NT2/D1 (cell line): ENCODE measurements around the gene C13orf42.

Experiments used
- SUZ12 ChIP-seq: IDR thresholded peaks from 2 replicates; pipeline ENCODE4 v1.6.1; 2011; ENCODE audit not compliant: insufficient read length, insufficient read depth; ENCODE audit errors: extremely low read depth
- ZNF274 ChIP-seq: IDR thresholded peaks from 2 replicates; pipeline ENCODE4 v1.6.1; 2011; ENCODE audit warnings: mild to moderate bottlenecking, low read depth, low read length

DNA sequence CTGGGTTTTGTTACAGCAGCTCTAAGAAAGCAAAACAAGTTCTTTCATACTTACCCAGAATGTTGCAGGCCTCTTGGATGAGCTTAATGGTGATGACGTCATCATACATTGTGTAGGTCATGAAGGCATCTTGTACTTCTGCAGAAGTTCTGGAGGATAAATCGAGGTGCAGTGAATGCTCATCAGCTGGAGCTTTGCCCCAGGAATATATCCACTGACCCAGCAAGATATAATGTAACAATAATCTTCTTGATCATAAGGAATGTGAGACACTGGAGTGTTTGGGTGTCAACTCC, 63.0 kb downstream of the C13orf42 start:
- no peak for TF ChIP-seq ZNF274
- no peak for TF ChIP-seq SUZ12
